Measurements from ENCODE around the gene CAPN9. TPM values are rescaled to one million over a fixed set of nuclear protein-coding genes. Genes with fewer than 3 reads are reported as not detected.
A peak's percentile ranks its signal among the peaks of the same experiment; 100 is the strongest.
"Not testable (repeated sequence)": the region's sequence is repeated elsewhere in the genome, so short reads cannot be mapped to it uniquely, and the experiment has no call there.

CAPN9 gene
- total RNA-seq, 1 donor from 2014 or later: not detected

DNA sequence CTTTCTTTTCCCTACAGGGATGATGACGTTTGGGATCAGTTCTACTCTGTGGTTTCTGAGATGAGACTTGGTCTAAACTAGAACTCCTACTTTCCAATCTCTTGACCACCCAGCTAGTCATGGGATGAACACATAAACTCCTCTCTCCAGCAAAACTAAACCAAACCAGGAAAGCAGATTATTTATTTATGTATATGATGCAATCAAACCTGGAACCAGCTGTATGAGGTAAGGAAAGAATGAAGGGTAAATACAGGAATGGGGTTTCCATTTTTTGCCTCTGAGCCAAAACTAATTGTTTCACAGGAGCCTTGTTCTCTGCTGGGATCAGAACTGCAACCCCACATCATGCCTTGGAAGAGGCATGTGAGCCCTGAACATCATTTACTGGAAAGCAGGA lies 29.9 kb upstream of the CAPN9 start:
- DNase-seq (ENCODE audit: extremely low spot score, unreplicated experiment): no peak
- TF ChIP-seq, protein P1, sequence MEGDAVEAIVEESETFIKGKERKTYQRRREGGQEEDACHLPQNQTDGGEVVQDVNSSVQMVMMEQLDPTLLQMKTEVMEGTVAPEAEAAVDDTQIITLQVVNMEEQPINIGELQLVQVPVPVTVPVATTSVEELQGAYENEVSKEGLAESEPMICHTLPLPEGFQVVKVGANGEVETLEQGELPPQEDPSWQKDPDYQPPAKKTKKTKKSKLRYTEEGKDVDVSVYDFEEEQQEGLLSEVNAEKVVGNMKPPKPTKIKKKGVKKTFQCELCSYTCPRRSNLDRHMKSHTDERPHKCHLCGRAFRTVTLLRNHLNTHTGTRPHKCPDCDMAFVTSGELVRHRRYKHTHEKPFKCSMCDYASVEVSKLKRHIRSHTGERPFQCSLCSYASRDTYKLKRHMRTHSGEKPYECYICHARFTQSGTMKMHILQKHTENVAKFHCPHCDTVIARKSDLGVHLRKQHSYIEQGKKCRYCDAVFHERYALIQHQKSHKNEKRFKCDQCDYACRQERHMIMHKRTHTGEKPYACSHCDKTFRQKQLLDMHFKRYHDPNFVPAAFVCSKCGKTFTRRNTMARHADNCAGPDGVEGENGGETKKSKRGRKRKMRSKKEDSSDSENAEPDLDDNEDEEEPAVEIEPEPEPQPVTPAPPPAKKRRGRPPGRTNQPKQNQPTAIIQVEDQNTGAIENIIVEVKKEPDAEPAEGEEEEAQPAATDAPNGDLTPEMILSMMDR (IDR thresholded peaks at IDR 0.05): no peak
- H3K36me3 Mint-ChIP-seq (ENCODE audit: unreplicated experiment): peaks cover 1% of the 10 kb centered on the region
- H3K9me3 Mint-ChIP-seq (ENCODE audit: unreplicated experiment): peaks cover 9% of the 10 kb centered on the region
- H3K27ac Mint-ChIP-seq (ENCODE audit: unreplicated experiment): no peak overlapping the region
- H3K4me1 Mint-ChIP-seq (ENCODE audit: unreplicated experiment): peaks cover 15% of the 10 kb centered on the region
- no peaks in the 10 kb centered on the region for H3K27me3 Mint-ChIP-seq (ENCODE audit: unreplicated experiment)
- no peak overlapping the region for H3K4me3 Mint-ChIP-seq (ENCODE audit: unreplicated experiment)

DNA sequence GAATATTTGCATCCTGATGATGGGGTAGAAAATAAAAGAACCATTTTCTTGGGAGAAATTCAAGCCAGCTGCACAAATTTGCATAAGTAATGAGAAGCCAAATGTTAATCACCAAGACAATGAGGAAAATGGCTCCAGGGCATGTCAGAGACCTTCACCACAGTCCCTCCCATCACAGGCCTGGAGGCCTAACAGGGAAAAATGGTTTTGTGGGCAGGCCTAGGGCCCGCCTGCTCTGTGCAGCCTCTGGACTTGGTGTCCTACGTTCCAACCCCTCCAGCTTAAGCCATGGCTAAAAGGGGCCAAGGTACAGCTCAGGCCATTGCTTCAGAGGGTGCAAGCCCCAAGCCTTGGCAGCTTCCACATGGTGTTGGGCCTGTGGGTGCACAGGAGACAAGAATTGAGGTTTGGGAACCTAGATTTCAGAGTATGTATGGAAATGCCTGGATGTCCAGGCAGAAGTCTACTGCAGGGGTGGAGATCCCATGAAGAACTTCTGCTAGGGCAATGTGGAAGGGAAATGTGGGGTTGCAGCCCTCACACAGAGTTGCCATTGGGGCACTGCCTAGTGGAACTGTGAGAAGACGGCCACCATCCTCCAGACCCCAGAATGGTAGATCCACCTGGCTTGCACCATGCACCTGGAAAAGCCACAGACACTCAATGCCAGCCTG lies 25.2 kb upstream of the CAPN9 start:
- H3K27ac Mint-ChIP-seq (ENCODE audit: unreplicated experiment); H3K4me3 Mint-ChIP-seq (ENCODE audit: unreplicated experiment); H3K9me3 Mint-ChIP-seq (ENCODE audit: unreplicated experiment); DNase-seq (ENCODE audit: extremely low spot score, unreplicated experiment); H3K36me3 Mint-ChIP-seq (ENCODE audit: unreplicated experiment); H3K27me3 Mint-ChIP-seq (ENCODE audit: unreplicated experiment): not testable (repeated sequence)
- H3K4me1 Mint-ChIP-seq (ENCODE audit: unreplicated experiment): peaks cover 37% of the 10 kb centered on the region

- H3K27me3 Mint-ChIP-seq (ENCODE audit: unreplicated experiment): no peaks in the 10 kb centered on the region
These were observed 21.8 kb upstream of the CAPN9 start for GRCh38 chr1:230725256-230726012.

DNA sequence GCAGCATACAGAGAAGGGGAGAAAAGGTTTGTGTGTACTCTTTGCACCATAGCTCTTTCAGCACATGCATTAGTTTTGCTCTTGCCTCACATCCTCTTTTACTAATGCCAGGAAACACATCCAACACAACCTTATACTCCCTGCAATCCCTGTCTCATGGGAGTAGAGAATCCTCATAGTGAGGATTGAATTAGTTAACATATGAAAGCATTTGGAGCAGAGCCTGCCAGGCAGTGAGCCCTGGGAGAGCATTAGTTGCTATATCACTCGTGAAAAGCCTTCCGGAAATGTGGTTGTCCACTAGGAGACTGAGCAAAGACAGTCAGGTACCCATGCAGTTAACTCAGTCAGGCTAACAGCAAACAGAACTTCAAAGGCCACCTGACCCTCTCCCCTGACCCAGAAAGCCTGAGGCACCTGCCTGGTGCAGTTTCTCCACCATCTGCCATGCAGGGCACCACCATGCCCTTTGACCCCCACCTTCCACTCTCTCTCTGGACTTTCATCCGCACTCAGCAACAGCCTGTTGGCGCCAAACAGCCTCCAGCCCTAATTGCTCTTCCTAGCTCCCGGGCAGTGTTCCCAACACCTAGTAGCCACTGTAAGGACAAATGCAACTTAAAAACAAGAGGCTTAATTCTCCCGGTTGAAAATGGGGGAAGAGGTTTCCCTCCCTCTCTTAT lies 18.3 kb upstream of the CAPN9 start:
- TF ChIP-seq, protein P1 (IDR thresholded peaks at IDR 0.05): no peak
- DNase-seq (ENCODE audit: extremely low spot score, unreplicated experiment): no peak
- Mint-ChIP-seq H3K4me1 (ENCODE audit: unreplicated experiment) (peaks cover 45% of the 10 kb centered on the region), H3K36me3 (ENCODE audit: unreplicated experiment) (no peaks in the 10 kb centered on the region), H3K27me3 (ENCODE audit: unreplicated experiment) (peaks cover 2% of the 10 kb centered on the region), H3K9me3 (ENCODE audit: unreplicated experiment) (no peaks in the 10 kb centered on the region), H3K27ac (ENCODE audit: unreplicated experiment) (no peak overlapping the region), H3K4me3 (ENCODE audit: unreplicated experiment) (no peak overlapping the region)

More at GRCh38 chr1:230725256-230726012, 21.8 kb upstream of the CAPN9 start:
- Mint-ChIP-seq H3K4me1 (ENCODE audit: unreplicated experiment) (peaks cover 52% of the 10 kb centered on the region), H3K9me3 (ENCODE audit: unreplicated experiment) (peaks cover 6% of the 10 kb centered on the region), H3K4me3 (ENCODE audit: unreplicated experiment) (no peak overlapping the region), H3K36me3 (ENCODE audit: unreplicated experiment) (peaks cover 1% of the 10 kb centered on the region), H3K27ac (ENCODE audit: unreplicated experiment) (peak overlapping the region; percentile 91)
- TF ChIP-seq, protein P1 (IDR thresholded peaks at IDR 0.05): no peak
- DNase-seq (ENCODE audit: extremely low spot score, unreplicated experiment): no peak

- peaks cover 29% of the 10 kb centered on the region for H3K4me1 Mint-ChIP-seq (ENCODE audit: unreplicated experiment)
- peaks cover 6% of the 10 kb centered on the region for H3K27me3 Mint-ChIP-seq (ENCODE audit: unreplicated experiment)
- TF ChIP-seq, protein P1 (IDR thresholded peaks at IDR 0.05): no peak
- no peaks in the 10 kb centered on the region for H3K9me3 Mint-ChIP-seq (ENCODE audit: unreplicated experiment)
- no peak overlapping the region for H3K27ac Mint-ChIP-seq (ENCODE audit: unreplicated experiment)
- no peak for DNase-seq (ENCODE audit: extremely low spot score, unreplicated experiment)
- no peaks in the 10 kb centered on the region for H3K36me3 Mint-ChIP-seq (ENCODE audit: unreplicated experiment)
- no peak overlapping the region for H3K4me3 Mint-ChIP-seq (ENCODE audit: unreplicated experiment)
These were observed 16.2 kb upstream of the CAPN9 start for GRCh38 chr1:230730977-230731376.

Data from osteocyte (in vitro differentiated cells).